Measurements from ENCODE around the gene TRIM65. TPM values are rescaled to one million over a fixed set of nuclear protein-coding genes. Genes with fewer than 3 reads are reported as not detected.

TRIM65 gene
- total and polyA plus RNA-seq, 2 of the 13 experiments (the other 11 are each of a cell fraction or from before 2014, with no cell fraction given) = 10.3 to 22.4 TPM

DNA sequence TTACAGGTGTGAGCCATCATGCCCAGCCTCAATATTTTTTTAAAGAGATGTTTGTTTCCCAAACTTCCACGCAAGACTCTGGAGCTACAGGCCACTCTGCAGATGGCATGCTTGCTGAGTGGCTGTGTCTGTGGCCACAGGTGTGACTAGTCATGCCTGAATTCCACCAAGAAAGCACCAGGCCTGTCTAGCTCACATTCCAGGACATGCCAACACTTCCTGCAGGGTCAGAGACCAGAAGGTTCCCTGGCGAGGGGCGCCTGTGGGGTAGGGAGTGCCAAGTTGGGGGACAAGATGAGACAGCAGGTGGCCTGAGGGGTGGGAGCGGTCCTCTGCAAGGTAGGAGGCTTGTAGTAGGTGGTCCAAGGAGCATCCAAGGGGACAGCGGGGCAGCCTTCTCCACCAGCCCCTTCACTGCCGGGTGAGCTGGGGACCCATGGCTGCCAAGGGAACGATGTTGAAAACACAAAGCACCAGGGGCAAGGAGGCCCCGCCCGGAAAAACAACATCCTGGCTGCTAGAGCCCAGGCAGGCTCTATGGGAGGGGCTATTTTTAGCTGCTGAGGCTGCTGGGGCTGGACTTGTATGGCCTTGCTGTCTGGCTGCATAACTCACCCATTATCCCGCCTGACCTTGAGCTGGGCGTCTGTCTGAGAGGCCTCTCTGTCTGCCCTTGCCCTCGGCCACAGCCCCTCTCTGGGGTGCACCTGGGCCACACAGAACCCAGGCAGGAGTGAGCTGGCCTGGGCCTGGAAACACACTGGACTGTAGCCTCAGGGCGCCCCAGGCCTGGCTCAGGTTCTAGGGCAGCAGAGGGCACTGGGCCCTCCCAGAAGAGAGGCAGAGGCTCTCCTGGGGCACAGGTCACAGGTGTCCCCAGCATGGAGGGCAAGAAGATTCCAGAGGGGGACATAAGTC lies 24.1 kb downstream of the TRIM65 start (continued):
- TF ChIP-seq ZNF101 (CRISPR knock-in tag; IDR thresholded peaks at IDR 0.05; ENCODE audit: borderline replicate concordance, low read depth) = no peak
- no peak for TF ChIP-seq IKZF4 (CRISPR knock-in tag; IDR thresholded peaks at IDR 0.05; ENCODE audit: borderline replicate concordance, low read depth, not compliant biosample characterization)
- peak; percentile 97 for TF ChIP-seq ZNF431 (CRISPR knock-in tag; IDR thresholded peaks at IDR 0.05; ENCODE audit: borderline replicate concordance, low read depth)
- TF ChIP-seq GLI4 (CRISPR knock-in tag; IDR thresholded peaks at IDR 0.05; ENCODE audit: borderline replicate concordance) = 0 out of 2 replicates have a peak, but pooled peaks have one; percentile 52
- TF ChIP-seq, protein P1, sequence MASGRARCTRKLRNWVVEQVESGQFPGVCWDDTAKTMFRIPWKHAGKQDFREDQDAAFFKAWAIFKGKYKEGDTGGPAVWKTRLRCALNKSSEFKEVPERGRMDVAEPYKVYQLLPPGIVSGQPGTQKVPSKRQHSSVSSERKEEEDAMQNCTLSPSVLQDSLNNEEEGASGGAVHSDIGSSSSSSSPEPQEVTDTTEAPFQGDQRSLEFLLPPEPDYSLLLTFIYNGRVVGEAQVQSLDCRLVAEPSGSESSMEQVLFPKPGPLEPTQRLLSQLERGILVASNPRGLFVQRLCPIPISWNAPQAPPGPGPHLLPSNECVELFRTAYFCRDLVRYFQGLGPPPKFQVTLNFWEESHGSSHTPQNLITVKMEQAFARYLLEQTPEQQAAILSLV (CRISPR knock-in tag; IDR thresholded peaks at IDR 0.05; ENCODE audit: borderline replicate concordance) = 0 out of 2 replicates have a peak, but pooled peaks have one; percentile 72
- no peak for TF ChIP-seq ZNF780A (CRISPR knock-in tag; IDR thresholded peaks at IDR 0.05)
- TF ChIP-seq CBX2 (IDR thresholded peaks at IDR 0.05; ENCODE audit: low read depth, low read length) = no peak
- TF ChIP-seq CBX2 (CRISPR knock-in tag; IDR thresholded peaks at IDR 0.05; ENCODE audit: low read depth) = no peak
- TF ChIP-seq SKI (IDR thresholded peaks at IDR 0.05; ENCODE audit: partially characterized antibody) = peak; percentile 100
- TF ChIP-seq, protein P2, sequence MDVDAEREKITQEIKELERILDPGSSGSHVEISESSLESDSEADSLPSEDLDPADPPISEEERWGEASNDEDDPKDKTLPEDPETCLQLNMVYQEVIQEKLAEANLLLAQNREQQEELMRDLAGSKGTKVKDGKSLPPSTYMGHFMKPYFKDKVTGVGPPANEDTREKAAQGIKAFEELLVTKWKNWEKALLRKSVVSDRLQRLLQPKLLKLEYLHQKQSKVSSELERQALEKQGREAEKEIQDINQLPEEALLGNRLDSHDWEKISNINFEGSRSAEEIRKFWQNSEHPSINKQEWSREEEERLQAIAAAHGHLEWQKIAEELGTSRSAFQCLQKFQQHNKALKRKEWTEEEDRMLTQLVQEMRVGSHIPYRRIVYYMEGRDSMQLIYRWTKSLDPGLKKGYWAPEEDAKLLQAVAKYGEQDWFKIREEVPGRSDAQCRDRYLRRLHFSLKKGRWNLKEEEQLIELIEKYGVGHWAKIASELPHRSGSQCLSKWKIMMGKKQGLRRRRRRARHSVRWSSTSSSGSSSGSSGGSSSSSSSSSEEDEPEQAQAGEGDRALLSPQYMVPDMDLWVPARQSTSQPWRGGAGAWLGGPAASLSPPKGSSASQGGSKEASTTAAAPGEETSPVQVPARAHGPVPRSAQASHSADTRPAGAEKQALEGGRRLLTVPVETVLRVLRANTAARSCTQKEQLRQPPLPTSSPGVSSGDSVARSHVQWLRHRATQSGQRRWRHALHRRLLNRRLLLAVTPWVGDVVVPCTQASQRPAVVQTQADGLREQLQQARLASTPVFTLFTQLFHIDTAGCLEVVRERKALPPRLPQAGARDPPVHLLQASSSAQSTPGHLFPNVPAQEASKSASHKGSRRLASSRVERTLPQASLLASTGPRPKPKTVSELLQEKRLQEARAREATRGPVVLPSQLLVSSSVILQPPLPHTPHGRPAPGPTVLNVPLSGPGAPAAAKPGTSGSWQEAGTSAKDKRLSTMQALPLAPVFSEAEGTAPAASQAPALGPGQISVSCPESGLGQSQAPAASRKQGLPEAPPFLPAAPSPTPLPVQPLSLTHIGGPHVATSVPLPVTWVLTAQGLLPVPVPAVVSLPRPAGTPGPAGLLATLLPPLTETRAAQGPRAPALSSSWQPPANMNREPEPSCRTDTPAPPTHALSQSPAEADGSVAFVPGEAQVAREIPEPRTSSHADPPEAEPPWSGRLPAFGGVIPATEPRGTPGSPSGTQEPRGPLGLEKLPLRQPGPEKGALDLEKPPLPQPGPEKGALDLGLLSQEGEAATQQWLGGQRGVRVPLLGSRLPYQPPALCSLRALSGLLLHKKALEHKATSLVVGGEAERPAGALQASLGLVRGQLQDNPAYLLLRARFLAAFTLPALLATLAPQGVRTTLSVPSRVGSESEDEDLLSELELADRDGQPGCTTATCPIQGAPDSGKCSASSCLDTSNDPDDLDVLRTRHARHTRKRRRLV (CRISPR knock-in tag; IDR thresholded peaks at IDR 0.05) = peak; percentile 76; the same call in 1 of the 2 replicates
- peak; percentile 91 for TF ChIP-seq SOX5 (CRISPR knock-in tag; IDR thresholded peaks at IDR 0.05; ENCODE audit: borderline replicate concordance)
- TF ChIP-seq ZNF18 (CRISPR knock-in tag; IDR thresholded peaks at IDR 0.05; ENCODE audit: insufficient replicate concordance) = peak; percentile 98
- TF ChIP-seq ZBTB37 (CRISPR knock-in tag; IDR thresholded peaks at IDR 0.05) = peak; percentile 86
- peak; percentile 70; the same call in 1 of the 2 replicates for TF ChIP-seq ZNF839 (CRISPR knock-in tag; IDR thresholded peaks at IDR 0.05; ENCODE audit: borderline replicate concordance)
- TF ChIP-seq, protein P3, sequence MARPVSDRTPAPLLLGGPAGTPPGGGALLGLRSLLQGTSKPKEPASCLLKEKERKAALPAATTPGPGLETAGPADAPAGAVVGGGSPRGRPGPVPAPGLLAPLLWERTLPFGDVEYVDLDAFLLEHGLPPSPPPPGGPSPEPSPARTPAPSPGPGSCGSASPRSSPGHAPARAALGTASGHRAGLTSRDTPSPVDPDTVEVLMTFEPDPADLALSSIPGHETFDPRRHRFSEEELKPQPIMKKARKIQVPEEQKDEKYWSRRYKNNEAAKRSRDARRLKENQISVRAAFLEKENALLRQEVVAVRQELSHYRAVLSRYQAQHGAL (CRISPR knock-in tag; IDR thresholded peaks at IDR 0.05; ENCODE audit: not compliant biosample characterization) = peak; percentile 96

Data from HepG2 (cell line).